MM.1S (cell line): ENCODE results near the gene CDC37L1.

Experiments used
- DNase-seq: peaks from one replicate; pipeline ENCODE4 v3.0.0-alpha.2; 2015
- H2AFZ ChIP-seq: fragments of 300-600 bp; sonication (generic); 2 replicates; pipeline ENCODE4 v1.6.0; 2016; ENCODE audit warnings: antibody characterized with exemption, low read length
- H3F3A ChIP-seq: fragments of 300-600 bp; sonication (generic); 2 replicates; pipeline ENCODE4 v1.6.1; 2016; ENCODE audit warnings: mild to moderate bottlenecking, antibody characterized with exemption, low read length, moderate library complexity, mixed read lengths; ENCODE audit not compliant: insufficient read depth
- H3K27ac ChIP-seq: fragments of 300-600 bp; sonication (generic); 2 replicates; pipeline ENCODE4 v1.5.1; 2016; ENCODE audit warnings: mild to moderate bottlenecking, low read length
- H3K27me3 ChIP-seq: fragments of 300-600 bp; sonication (generic); replicated peaks from 2 replicates; pipeline ENCODE4 v1.6.0; 2016; ENCODE audit warnings: low read length; ENCODE audit not compliant: insufficient read depth
- H3K36me3 ChIP-seq: fragments of 300-600 bp; sonication (generic); replicated peaks from 2 replicates; pipeline ENCODE4 v1.6.1; 2016; ENCODE audit warnings: mild to moderate bottlenecking, low read length, mixed read lengths; ENCODE audit not compliant: insufficient read depth
- H3K4me1 ChIP-seq: fragments of 300-600 bp; sonication (generic); 2 replicates; pipeline ENCODE4 v1.6.1; 2016; ENCODE audit warnings: low read length, mixed read lengths
- H3K4me2 ChIP-seq: fragments of 300-600 bp; sonication (generic); 2 replicates; pipeline ENCODE4 v1.6.0; 2016; ENCODE audit warnings: low read depth, low read length
- H3K4me3 ChIP-seq: fragments of 300-600 bp; sonication (generic); 2 replicates; pipeline ENCODE4 v1.5.1; 2016; ENCODE audit warnings: low read length, mixed read lengths
- H3K79me2 ChIP-seq: fragments of 300-600 bp; sonication (generic); 2 replicates; pipeline ENCODE4 v1.6.1; 2016; ENCODE audit warnings: mixed run types, low read length, mixed read lengths
- H3K9ac ChIP-seq: fragments of 300-600 bp; sonication (generic); 2 replicates; pipeline ENCODE4 v1.6.1; 2016; ENCODE audit warnings: low read length, mixed read lengths
- H3K9me2 ChIP-seq: fragments of 300-600 bp; sonication (generic); replicated peaks from 2 replicates; pipeline ENCODE4 v1.6.1; 2016; ENCODE audit warnings: mild to moderate bottlenecking, low read length, mixed read lengths; ENCODE audit not compliant: insufficient read depth
- H3K9me3 ChIP-seq: fragments of 300-600 bp; sonication (generic); replicated peaks from 2 replicates; pipeline ENCODE4 v1.6.1; 2016; ENCODE audit warnings: mild to moderate bottlenecking, low read length, mixed read lengths; ENCODE audit not compliant: insufficient read depth
- H4K20me1 ChIP-seq: fragments of 300-600 bp; sonication (generic); 2 replicates; pipeline ENCODE4 v1.6.1; 2016; ENCODE audit warnings: mild to moderate bottlenecking, low read length, moderate library complexity, mixed read lengths; ENCODE audit not compliant: insufficient read depth
- EZH2 ChIP-seq: fragments of 300-600 bp; sonication (generic); optimal IDR thresholded peaks from 2 replicates; pipeline ENCODE3; 2017; ENCODE audit warnings: low read depth, mild to moderate bottlenecking, antibody characterized with exemption, low read length, mixed read lengths
- EZH2phosphoT487 ChIP-seq: fragments of 300-600 bp; sonication (generic); IDR thresholded peaks from 2 replicates; pipeline ENCODE4 v1.6.1; 2018; ENCODE audit warnings: antibody characterized with exemption, low read length
- TF ChIP-seq, protein P1 (sequence below): fragments of 300-600 bp; sonication (generic); IDR thresholded peaks from 2 replicates; pipeline ENCODE4 v1.5.1; 2016; ENCODE audit warnings: antibody characterized with exemption, low read length, mixed read lengths

Gene CDC37L1

DNA sequence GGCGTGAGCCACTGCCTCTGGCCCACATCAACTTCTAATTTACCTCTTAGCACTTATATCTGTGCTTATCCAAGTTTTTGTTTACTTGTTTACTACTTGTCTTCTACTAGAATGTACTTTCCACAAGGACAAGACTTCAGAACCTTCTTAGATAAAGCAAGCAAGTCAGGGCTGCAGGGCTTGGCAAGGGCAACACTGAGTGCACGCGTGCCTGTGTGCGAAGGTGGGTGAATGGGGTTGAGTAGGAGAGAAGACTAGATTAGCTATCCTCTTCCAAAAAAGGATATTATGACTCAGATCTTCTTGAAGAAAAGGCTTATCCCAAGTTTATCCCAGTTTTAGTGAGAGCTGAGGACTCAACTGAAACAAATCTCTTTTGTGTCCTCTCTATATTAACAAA is 42.4 kb downstream of the CDC37L1 start:
- H2AFZ ChIP-seq: no peak overlapping the region
- H3K9me3 ChIP-seq: no peaks in the 10 kb centered on the region
- no peak for DNase-seq
- no peak overlapping the region for H3K27ac ChIP-seq
- TF ChIP-seq, protein P1, sequence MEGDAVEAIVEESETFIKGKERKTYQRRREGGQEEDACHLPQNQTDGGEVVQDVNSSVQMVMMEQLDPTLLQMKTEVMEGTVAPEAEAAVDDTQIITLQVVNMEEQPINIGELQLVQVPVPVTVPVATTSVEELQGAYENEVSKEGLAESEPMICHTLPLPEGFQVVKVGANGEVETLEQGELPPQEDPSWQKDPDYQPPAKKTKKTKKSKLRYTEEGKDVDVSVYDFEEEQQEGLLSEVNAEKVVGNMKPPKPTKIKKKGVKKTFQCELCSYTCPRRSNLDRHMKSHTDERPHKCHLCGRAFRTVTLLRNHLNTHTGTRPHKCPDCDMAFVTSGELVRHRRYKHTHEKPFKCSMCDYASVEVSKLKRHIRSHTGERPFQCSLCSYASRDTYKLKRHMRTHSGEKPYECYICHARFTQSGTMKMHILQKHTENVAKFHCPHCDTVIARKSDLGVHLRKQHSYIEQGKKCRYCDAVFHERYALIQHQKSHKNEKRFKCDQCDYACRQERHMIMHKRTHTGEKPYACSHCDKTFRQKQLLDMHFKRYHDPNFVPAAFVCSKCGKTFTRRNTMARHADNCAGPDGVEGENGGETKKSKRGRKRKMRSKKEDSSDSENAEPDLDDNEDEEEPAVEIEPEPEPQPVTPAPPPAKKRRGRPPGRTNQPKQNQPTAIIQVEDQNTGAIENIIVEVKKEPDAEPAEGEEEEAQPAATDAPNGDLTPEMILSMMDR: no peak
- no peak overlapping the region for H3K4me2 ChIP-seq
- no peaks in the 10 kb centered on the region for H3F3A ChIP-seq
- H3K4me3 ChIP-seq: no peak overlapping the region
- H3K36me3 ChIP-seq: peaks cover 10% of the 10 kb centered on the region
- no peaks in the 10 kb centered on the region for H3K27me3 ChIP-seq
- H3K9ac ChIP-seq: no peak overlapping the region
- H3K79me2 ChIP-seq: peaks cover 25% of the 10 kb centered on the region; the same call in 1 of the 2 replicates
- H3K9me2 ChIP-seq: no peaks in the 10 kb centered on the region
- H4K20me1 ChIP-seq: no peaks in the 10 kb centered on the region
- H3K4me1 ChIP-seq: no peaks in the 10 kb centered on the region

- Histone ChIP-seq H2AFZ (no peak overlapping the region), H3K79me2 (peaks cover 61% of the 10 kb centered on the region), H3K27me3 (no peaks in the 10 kb centered on the region), H4K20me1 (no peaks in the 10 kb centered on the region), H3K9me3 (no peaks in the 10 kb centered on the region), H3K9me2 (no peaks in the 10 kb centered on the region), H3K4me2 (no peak overlapping the region), H3K27ac (no peak overlapping the region), H3K36me3 (no peaks in the 10 kb centered on the region), H3K9ac (no peak overlapping the region), H3F3A (no peaks in the 10 kb centered on the region), H3K4me1 (no peaks in the 10 kb centered on the region), H3K4me3 (no peak overlapping the region)
- no peak for DNase-seq
- TF ChIP-seq, protein P1: no peak
Measured at GRCh38 chr9:4725706-4726442, 46.5 kb downstream of the CDC37L1 start.

GRCh38 chr9:4727593-4727992 is 48.2 kb downstream of the CDC37L1 start:
- no peak for DNase-seq
- Histone ChIP-seq H3K27ac (no peak overlapping the region), H3K9me2 (no peaks in the 10 kb centered on the region), H4K20me1 (no peaks in the 10 kb centered on the region), H3F3A (no peaks in the 10 kb centered on the region), H3K4me3 (no peak overlapping the region), H3K4me1 (no peaks in the 10 kb centered on the region), H3K79me2 (peaks cover 70% of the 10 kb centered on the region), H3K36me3 (no peaks in the 10 kb centered on the region), H3K4me2 (no peak overlapping the region), H3K9me3 (no peaks in the 10 kb centered on the region), H2AFZ (no peak overlapping the region), H3K9ac (no peak overlapping the region), H3K27me3 (no peaks in the 10 kb centered on the region)
- TF ChIP-seq, protein P1: no peak
- no peak for TF ChIP-seq EZH2
- no peak for TF ChIP-seq EZH2phosphoT487
